Subcutaneous adipose tissue (tissue), 4 donors: Measurements from ENCODE around the gene AARS2. TPM values are rescaled to one million over a fixed set of nuclear protein-coding genes. Genes with fewer than 3 reads are reported as not detected.

ENCODE experiments used
- CTCF ChIP-seq: fragments of 450-650 bp; IDR thresholded peaks from one replicate; pipeline ENCODE4 v1.5.1; 2016; ENCODE audit warnings: low read depth, mild to moderate bottlenecking, control low read depth, antibody characterized with exemption, moderate library complexity
- total RNA-seq, 4 donors: library from RNA; depleted of rRNA; stranded (reverse); fragments of >200 nt; gene quantifications; one replicate each; pipeline ENCODE4 v1.1.0, GENCODE V29; 2016

AARS2 gene
- total RNA-seq, 4 donors from 2014 or later: 3.8 to 12.1 (median 6.6) TPM

DNA sequence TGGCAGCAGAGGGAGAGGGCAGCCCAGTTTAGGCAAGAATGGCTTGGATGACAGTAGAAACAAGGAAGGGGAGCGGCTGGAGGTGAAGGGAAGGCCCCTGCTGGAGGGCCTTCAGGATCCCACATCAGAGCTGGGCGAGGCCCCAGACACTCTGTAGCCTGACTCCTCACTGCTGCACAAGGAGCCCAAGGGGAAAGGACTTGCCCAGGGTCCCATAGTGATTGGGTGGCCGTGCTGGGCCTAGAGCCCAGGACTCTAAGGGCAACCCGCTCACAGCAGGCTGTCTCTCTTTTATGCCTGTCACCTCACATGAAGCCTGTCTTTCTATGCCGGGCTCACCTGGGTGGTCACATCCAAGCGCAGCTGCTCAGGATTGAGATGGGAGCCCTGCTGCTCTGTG, 9.3 kb downstream of the AARS2 start:
- no peak for TF ChIP-seq CTCF

DNA sequence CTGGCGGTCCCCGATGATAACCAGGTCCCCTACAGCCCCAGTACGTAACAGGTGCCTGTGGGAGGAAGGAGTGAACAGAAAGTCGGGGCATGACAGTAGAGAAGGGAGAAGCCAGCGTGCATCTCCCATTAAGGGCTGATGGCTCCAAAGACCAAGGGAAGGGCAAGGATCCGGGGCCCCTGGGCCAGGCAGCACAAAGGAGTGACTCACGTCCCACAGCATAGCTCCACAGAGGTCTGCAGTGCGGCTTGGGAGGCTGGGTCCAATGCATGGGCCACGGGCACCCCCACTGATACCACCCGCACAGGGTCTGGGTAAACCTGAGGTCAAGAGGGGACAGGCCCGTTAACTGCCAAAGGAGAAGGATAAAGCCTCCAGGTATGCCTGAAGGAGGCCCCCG, 10.3 kb downstream of the AARS2 start:
- TF ChIP-seq CTCF: no peak

- TF ChIP-seq CTCF: no peak
Measured at GRCh38 chr6:44301782-44302564, 11.2 kb downstream of the AARS2 start.

DNA sequence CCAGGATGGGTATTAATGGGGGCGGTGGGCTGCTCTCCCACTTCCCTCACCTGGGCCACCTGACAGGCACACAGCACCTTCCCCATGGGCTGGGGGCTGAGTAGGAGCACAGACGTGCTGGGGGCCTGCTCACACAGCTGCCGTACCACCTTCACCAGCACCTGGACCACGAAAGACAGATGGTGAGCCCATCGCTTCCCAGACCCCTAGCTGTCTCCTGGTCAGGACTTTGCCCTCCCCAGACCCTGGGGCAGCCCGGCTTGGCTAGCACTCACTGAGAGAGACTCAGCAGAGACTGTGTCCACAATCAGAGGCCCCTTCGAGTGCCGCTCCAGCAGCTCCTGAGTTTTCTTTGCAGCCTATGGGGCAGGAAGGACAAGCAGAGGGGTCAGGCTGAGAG, 12.0 kb downstream of the AARS2 start:
- no peak for TF ChIP-seq CTCF

- TF ChIP-seq CTCF: no peak
Measured at GRCh38 chr6:44300292-44300823, 12.8 kb downstream of the AARS2 start.

DNA sequence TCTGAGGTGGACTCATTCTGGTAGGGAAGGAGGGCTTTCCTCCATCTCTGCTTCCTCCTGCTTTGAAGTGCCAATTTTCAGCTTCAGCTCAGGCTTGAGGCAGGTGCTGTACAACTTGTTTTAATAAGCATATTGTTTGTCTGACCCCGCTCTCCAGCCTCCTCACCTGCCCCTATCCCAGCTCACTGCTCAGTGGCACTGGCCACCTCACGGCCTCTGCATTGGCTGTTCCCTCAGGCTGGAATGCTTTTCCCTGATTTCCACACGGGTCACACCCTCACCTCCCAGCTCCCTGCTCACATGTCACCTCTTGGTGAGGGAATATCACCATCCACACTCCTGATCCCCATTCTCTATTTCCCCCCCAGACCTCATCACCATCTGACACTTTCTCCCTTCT, 14.3 kb downstream of the AARS2 start:
- TF ChIP-seq CTCF: no peak

DNA sequence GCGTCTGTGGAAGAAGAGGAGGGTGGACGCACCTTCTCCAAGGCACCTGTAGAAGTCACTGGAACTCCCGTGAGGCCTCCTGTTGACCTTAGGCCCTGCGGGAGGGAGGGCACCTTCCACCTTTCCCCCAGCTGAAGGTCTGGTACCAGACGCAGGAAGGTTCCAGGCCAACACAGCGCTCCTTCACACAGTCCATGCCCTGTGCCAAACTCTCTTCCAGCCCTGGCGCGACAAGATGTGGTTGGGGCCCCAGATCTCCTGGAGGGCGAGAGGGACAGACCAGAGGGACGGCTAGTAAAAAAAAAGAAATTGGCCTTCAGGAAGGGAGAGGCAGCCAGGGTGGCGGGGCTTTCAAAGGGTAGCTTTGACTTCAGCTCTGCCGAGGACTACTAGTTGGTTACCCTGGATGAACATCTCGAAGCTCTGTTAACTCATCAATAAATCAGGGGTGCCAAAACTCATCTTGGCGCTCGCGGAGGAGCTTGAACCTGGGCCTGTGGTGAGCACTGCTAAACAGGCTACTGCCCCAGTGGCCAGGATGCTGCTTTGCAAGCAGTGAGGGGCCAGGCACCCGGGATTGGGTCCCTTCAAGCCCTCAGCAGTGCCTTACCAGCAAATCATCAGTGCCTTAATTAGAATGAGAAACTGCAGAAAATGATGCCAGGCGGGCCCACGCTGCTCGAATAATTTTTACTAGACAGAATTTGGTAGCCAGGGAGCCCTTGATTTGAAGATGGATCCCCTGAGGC, 14.9 kb downstream of the AARS2 start:
- TF ChIP-seq CTCF: no peak
